Panc1 (cell line): Measurements from ENCODE around the gene GPD1. TPM values are rescaled to one million over a fixed set of nuclear protein-coding genes. Genes with fewer than 3 reads are reported as not detected.

Source experiments
- ATAC-seq: fragments of 200-7000 bp; cut with Tn5 transposase; 2 replicates; pipeline ENCODE4 v1.9.1; 2020; ENCODE audit warnings: mild to moderate bottlenecking, moderate library complexity
- Bru-seq: library from RNA; stranded (reverse); fragments of 400-500 nt; gene quantifications from one replicate; lab custom pipeline; 2021; lab: Mats Ljungman, UMichigan
- BruChase-seq, 2 experiments: library from RNA; stranded (reverse); fragments of 400-500 nt; gene quantifications; one replicate each; lab custom pipeline; 2021; lab: Mats Ljungman, UMichigan
- BruUV-seq: library from RNA; stranded (reverse); fragments of 400-500 nt; replicated peaks from 2 replicates; lab custom pipeline; 2021; lab: Mats Ljungman, UMichigan
- CTCF ChIA-PET: fragments of 300-600 bp; sonication (Branson Sonifier 250); formaldehyde crosslinking; loops from one replicate; lab custom pipeline; 2022; ENCODE audit warnings: antibody characterized with exemption; lab: Charles Lee
- POLR2A ChIA-PET: fragments of 300-600 bp; sonication (Branson Sonifier 250); formaldehyde crosslinking; loops from one replicate; lab custom pipeline; 2022; ENCODE audit warnings: antibody characterized with exemption; lab: Charles Lee
- DNase-seq: peaks from one replicate; pipeline ENCODE4 v3.0.0-alpha.2; 2010; ENCODE audit warnings: low read depth, low spot score
- H3K27ac ChIP-seq: 2 replicates; pipeline ENCODE4 v1.5.1; 2011; ENCODE audit warnings: mild to moderate bottlenecking, low read length, inconsistent platforms
- H3K27me3 ChIP-seq: fragments of 200-500 bp; sonication (Bioruptor generic); 2 replicates; pipeline ENCODE4 v1.6.0; 2014; ENCODE audit warnings: low read length, inconsistent platforms; ENCODE audit not compliant: control insufficient read depth, insufficient read depth
- H3K36me3 ChIP-seq: fragments of 200-500 bp; sonication (Bioruptor generic); 2 replicates; pipeline ENCODE4 v1.5.1; 2014; ENCODE audit warnings: inconsistent platforms, mild to moderate bottlenecking, low read length, moderate library complexity; ENCODE audit not compliant: control insufficient read depth, insufficient read depth
- H3K4me1 ChIP-seq: 2 replicates; pipeline ENCODE4 v1.5.1; 2011; ENCODE audit warnings: inconsistent platforms, mild to moderate bottlenecking, low read length, moderate library complexity; ENCODE audit not compliant: control insufficient read depth, insufficient read depth
- H3K4me3 ChIP-seq, 2 experiments: 2 replicates each; pipeline ENCODE4 v1.5.1; 2011 to 2012; ENCODE audit warnings: low read depth in 2 of 2, low read length in 2 of 2, mild to moderate bottlenecking in 2 of 2, inconsistent platforms in 1 of 2, moderate library complexity in 1 of 2
- H3K9me3 ChIP-seq: fragments of 200-500 bp; sonication (Bioruptor generic); 2 replicates; pipeline ENCODE4 v1.5.1; 2014; ENCODE audit warnings: low read depth, mild to moderate bottlenecking, inconsistent platforms, low read length, moderate library complexity; ENCODE audit not compliant: control insufficient read depth, insufficient read depth
- POLR2AphosphoS5 ChIP-seq: IDR thresholded peaks from 2 replicates; pipeline ENCODE4 v1.6.1; 2012; ENCODE audit warnings: mild to moderate bottlenecking, low read depth, low read length, moderate library complexity
- REST ChIP-seq, 2 experiments: IDR thresholded peaks; 2 replicates each; pipeline ENCODE4 v1.6.1; 2011 to 2012; ENCODE audit warnings: low read depth in 2 of 2, control low read depth in 1 of 2, low read length in 1 of 2, mild to moderate bottlenecking in 1 of 2, moderate library complexity in 1 of 2; ENCODE audit not compliant: insufficient read depth in 1 of 2
- SIN3A ChIP-seq: IDR thresholded peaks from 2 replicates; pipeline ENCODE4 v1.6.1; 2012; ENCODE audit warnings: low read depth, mild to moderate bottlenecking, low read length, moderate library complexity, borderline replicate concordance; ENCODE audit not compliant: insufficient read depth
- TCF7L2 ChIP-seq: IDR thresholded peaks from 2 replicates; pipeline ENCODE4 v1.6.1; 2011; ENCODE audit warnings: mild to moderate bottlenecking, low read depth, low read length, inconsistent platforms
- in situ Hi-C: cut with HindIII; loops from 2 replicates; pipeline ENCODE4 v1.10.0; 2016; ENCODE audit warnings: low sequenced_read_pairs, low pct_unique_long_range_greater_than_20kb
- intact Hi-C: fragments of 100-400 bp; cut with micrococcal nuclease; formaldehyde crosslinking; loops from one replicate; pipeline ENCODE4 v1.10.0; 2022; ENCODE audit not compliant: unreplicated experiment
- long read RNA-seq: library from polyadenylated mRNA; unstranded; transcript quantifications from one replicate; pipeline ENCODE4 v2.0.0, GENCODE V29; 2021; ENCODE audit not compliant: unreplicated experiment
- polyA plus RNA-seq: library from polyadenylated mRNA; unstranded; fragments of >200 nt; gene quantifications from one replicate; pipeline ENCODE4 v1.2.1, GENCODE V29; 2012; ENCODE audit warnings: missing spikeins; ENCODE audit not compliant: insufficient read length
- total RNA-seq: library from RNA; stranded (reverse); gene quantifications from one replicate; pipeline ENCODE4 v1.2.1, GENCODE V29; 2021; ENCODE audit not compliant: unreplicated experiment
- TF ChIP-seq, protein P1 (sequence below): fragments of 450-650 bp; IDR thresholded peaks from 2 replicates; pipeline ENCODE4 v1.5.1; 2017; ENCODE audit warnings: mild to moderate bottlenecking

Gene GPD1
- 0.28 TPM for total RNA-seq
- polyA plus RNA-seq, result not detected
- Bru-seq, nascent RNA, result percentile 21 among the genes with signal in this experiment
- BruChase-seq, experiment 1, labeled RNA remaining after a 2-hour chase, result percentile 25 among the genes with signal in this experiment
- BruChase-seq, experiment 2, labeled RNA remaining after a 6-hour chase, result percentile 30 among the genes with signal in this experiment
- long read RNA-seq, partial matches to known transcripts, result 0 of 1 reads
- long read RNA-seq, other reads (novel, unspliced or antisense), result 1 of 1 reads

DNA sequence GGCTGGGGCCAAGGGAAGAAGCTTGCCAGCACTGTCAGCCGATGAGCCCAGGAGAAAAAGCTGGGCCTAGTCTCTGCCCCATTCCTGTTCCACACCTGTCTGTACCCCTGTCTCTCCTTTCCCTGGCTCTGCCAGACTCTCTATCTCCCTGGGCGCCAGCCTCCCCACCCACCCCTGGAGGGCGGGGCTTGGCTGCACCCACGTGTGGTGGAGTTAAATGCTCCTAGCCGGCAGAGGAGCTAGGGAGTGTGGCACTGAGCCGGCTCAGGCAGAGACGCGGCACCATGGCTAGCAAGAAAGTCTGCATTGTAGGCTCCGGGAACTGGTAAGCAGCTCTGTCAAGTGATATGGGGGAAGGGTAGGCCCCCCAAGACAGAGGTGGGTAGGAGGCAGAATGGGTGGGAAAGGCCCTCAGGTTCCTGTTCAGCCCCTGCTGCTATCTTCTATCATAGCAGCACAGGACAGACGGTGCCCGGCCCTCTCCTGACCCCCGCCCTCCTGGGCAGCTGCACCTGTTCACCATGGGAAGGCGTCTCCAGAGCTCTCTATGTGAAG is at the start of gene GPD1:
TSS of gene GPD1 (plus strand) at position 242 of the 555 bp plus-strand sequence. CDS start at position 285, 43 bp downstream.
- Histone ChIP-seq H3K4me3 (no peak within 1 kb of the TSS), H3K27me3 (no peaks in the 10 kb centered on the region), H3K4me1 (peaks cover 7% of the 10 kb centered on the region; the same call in 1 of the 2 replicates), H3K36me3 (no peaks in the 10 kb centered on the region), H3K27ac (no peak within 1 kb of the TSS), H3K9me3 (no peaks in the 10 kb centered on the region)
- CTCF ChIA-PET, result interaction anchor here (0.5 to 1.4 kb wide), 3 partner anchors 71 to 281 kb away, joined by 3 to 8 read pairs (median 4); no protein-coding TSS in a partner anchor
- POLR2A ChIA-PET, result interaction anchor here (0.6 kb wide), 1 partner anchor 63 kb away, joined by 3 read pairs; the partner anchor contains the start of gene CERS5
- BruUV-seq, result no TSS peak
- in situ Hi-C loops, result no loop called here
- ATAC-seq (0 out of 2 replicates have a peak, but pooled peaks have one; percentile 43), DNase-seq (no peak)
- TF ChIP-seq TCF7L2 (no peak), REST (IDR thresholded peaks at IDR 0.05; ENCODE audit: insufficient read depth in 1 of 2, low read depth in 2 of 2, low read length in 1 of 2) (no peak), SIN3A (no peak), POLR2AphosphoS5 (no peak)
- TF ChIP-seq, protein P1, sequence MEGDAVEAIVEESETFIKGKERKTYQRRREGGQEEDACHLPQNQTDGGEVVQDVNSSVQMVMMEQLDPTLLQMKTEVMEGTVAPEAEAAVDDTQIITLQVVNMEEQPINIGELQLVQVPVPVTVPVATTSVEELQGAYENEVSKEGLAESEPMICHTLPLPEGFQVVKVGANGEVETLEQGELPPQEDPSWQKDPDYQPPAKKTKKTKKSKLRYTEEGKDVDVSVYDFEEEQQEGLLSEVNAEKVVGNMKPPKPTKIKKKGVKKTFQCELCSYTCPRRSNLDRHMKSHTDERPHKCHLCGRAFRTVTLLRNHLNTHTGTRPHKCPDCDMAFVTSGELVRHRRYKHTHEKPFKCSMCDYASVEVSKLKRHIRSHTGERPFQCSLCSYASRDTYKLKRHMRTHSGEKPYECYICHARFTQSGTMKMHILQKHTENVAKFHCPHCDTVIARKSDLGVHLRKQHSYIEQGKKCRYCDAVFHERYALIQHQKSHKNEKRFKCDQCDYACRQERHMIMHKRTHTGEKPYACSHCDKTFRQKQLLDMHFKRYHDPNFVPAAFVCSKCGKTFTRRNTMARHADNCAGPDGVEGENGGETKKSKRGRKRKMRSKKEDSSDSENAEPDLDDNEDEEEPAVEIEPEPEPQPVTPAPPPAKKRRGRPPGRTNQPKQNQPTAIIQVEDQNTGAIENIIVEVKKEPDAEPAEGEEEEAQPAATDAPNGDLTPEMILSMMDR, result no peak
- intact Hi-C loops, result no loop called here

DNA sequence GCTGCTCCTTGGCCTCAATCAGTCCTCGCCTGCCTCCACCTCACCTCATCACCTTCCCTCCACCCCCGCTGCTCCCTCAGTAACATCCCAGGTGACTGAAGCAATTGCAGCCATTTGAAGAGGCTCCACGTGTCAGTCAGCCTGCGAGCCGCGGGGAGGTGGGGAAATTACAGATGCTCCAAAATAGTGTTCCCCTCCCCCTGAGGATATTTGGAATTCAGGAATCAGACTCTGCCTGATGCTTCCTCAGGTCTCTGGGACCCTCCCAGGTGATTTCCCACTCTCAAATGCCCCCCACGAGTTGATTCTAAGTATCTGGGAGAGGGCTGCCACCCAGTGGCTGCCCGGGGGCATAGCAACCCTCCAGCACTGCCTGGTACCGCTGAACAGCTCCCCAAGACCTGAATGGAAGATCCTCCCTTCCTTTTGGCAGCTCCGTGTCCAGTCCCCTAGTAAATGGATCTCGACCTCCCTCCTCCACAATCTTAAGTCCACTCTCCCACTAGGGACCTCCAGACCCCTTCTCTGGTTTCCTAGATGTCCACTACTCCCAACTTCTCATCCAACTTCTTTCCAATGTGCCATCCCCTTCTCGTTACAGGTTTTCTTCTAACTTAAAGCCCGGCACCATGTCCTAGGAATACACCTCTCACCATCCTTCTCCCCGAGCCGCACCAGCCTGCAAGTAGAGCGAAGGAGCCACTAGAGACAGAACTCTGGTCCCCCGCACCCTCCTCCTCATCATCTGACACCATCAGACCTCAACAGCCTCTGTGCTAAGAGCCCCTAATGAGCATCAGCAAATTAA is 47.8 kb upstream of the GPD1 start:
- TF ChIP-seq, protein P1, result peak; percentile 97
- peak in 1 of 2 experiments; percentile 54; a peak in 2 of 4 replicates for TF ChIP-seq REST (IDR thresholded peaks at IDR 0.05; ENCODE audit: insufficient read depth in 1 of 2, low read depth in 2 of 2, low read length in 1 of 2)
- no peak for TF ChIP-seq SIN3A
- in situ Hi-C loops, result no loop called here
- H3K27me3 ChIP-seq, result 0 out of 2 replicates have a peak, but pooled peaks cover 4% of the 10 kb centered on the region
- no peak overlapping the region for H3K27ac ChIP-seq
- H3K4me1 ChIP-seq, result peaks cover 13% of the 10 kb centered on the region
- intact Hi-C loops, result loop anchor here (5.0 to 10.0 kb wide), 2 partner anchors 89 to 191 kb away; no protein-coding TSS in a partner anchor
- ChIA-PET POLR2A (no interaction called here), CTCF (interaction anchor here (0.5 to 2.0 kb wide), 16 partner anchors 10 to 893 kb away, joined by 3 to 17 read pairs (median 4); no protein-coding TSS in a partner anchor)
- no peaks in the 10 kb centered on the region for H3K9me3 ChIP-seq
- H3K36me3 ChIP-seq, result no peaks in the 10 kb centered on the region
- peak overlapping the region in 1 of 2 experiments; percentile 25; a peak in 1 of 4 replicates for H3K4me3 ChIP-seq
- no peak for DNase-seq
- no TSS peak for BruUV-seq
- peak; percentile 69 for ATAC-seq
